ENCODE data around the gene TMCO4. TPM values are rescaled to one million over a fixed set of nuclear protein-coding genes. Genes with fewer than 3 reads are reported as not detected.

Gene TMCO4
- total RNA-seq, 2 donors from 2014 or later, result 26.9 to 44.1 TPM

GRCh38 chr1:19715334-19716203 is 84.1 kb downstream of the TMCO4 start:
- intact Hi-C loops (cut with DNase I), result loop anchor here (5.0 kb wide), 1 partner anchor 167 kb away; the partner anchor contains the start of gene OTUD3
- no peaks in the 10 kb centered on the region for H3K36me3 ChIP-seq
- H3K27me3 ChIP-seq, result no peaks in the 10 kb centered on the region
- H3K9me3 ChIP-seq, result no peaks in the 10 kb centered on the region
- no peak overlapping the region for H3K4me3 ChIP-seq
- H3K9ac ChIP-seq (ENCODE audit: low read depth in 2 of 2, low read length in 2 of 2), result no peak overlapping the region
- H3K4me1 ChIP-seq, result no peaks in the 10 kb centered on the region
- DNase-seq, result peak; percentile 95
- no peak overlapping the region for H3K27ac ChIP-seq
- TF ChIP-seq CTCF (IDR thresholded peaks at IDR 0.05), result peak; percentile 83

- intact Hi-C loops (cut with DNase I), result no loop called here
- no peaks in the 10 kb centered on the region for H3K9me3 ChIP-seq
- no peak overlapping the region for H3K27ac ChIP-seq
- H3K4me3 ChIP-seq, result no peak overlapping the region
- TF ChIP-seq CTCF (IDR thresholded peaks at IDR 0.05), result no peak
- H3K4me1 ChIP-seq, result no peaks in the 10 kb centered on the region
- no peak for DNase-seq
- H3K9ac ChIP-seq (ENCODE audit: low read depth in 2 of 2, low read length in 2 of 2), result no peak overlapping the region
- H3K36me3 ChIP-seq, result no peaks in the 10 kb centered on the region
- H3K27me3 ChIP-seq, result no peaks in the 10 kb centered on the region
Measured at GRCh38 chr1:19712928-19713327, 86.8 kb downstream of the TMCO4 start.

- Histone ChIP-seq H3K36me3 (no peaks in the 10 kb centered on the region), H3K27me3 (no peaks in the 10 kb centered on the region), H3K4me1 (no peaks in the 10 kb centered on the region), H3K9me3 (no peaks in the 10 kb centered on the region), H3K4me3 (no peak overlapping the region), H3K9ac (ENCODE audit: low read depth in 2 of 2, low read length in 2 of 2) (no peak overlapping the region), H3K27ac (no peak overlapping the region)
- DNase-seq, result no peak
- intact Hi-C loops (cut with DNase I), result no loop called here
- TF ChIP-seq CTCF (IDR thresholded peaks at IDR 0.05), result no peak
Measured at GRCh38 chr1:19710825-19711611, 88.7 kb downstream of the TMCO4 start.

- H3K4me3 ChIP-seq, result no peak overlapping the region
- H3K9ac ChIP-seq (ENCODE audit: low read depth in 2 of 2, low read length in 2 of 2), result no peak overlapping the region
- no peaks in the 10 kb centered on the region for H3K9me3 ChIP-seq
- intact Hi-C loops (cut with DNase I), result no loop called here
- no peak for DNase-seq
- H3K4me1 ChIP-seq, result no peaks in the 10 kb centered on the region
- H3K27me3 ChIP-seq, result no peaks in the 10 kb centered on the region
- H3K36me3 ChIP-seq, result no peaks in the 10 kb centered on the region
- no peak overlapping the region for H3K27ac ChIP-seq
- TF ChIP-seq CTCF (IDR thresholded peaks at IDR 0.05), result no peak
Measured at GRCh38 chr1:19709260-19709793, 90.4 kb downstream of the TMCO4 start.

GRCh38 chr1:19708567-19709110 is 91.1 kb downstream of the TMCO4 start:
- H3K9ac ChIP-seq (ENCODE audit: low read depth in 2 of 2, low read length in 2 of 2), result no peak overlapping the region
- intact Hi-C loops (cut with DNase I), result no loop called here
- no peak overlapping the region for H3K4me3 ChIP-seq
- no peaks in the 10 kb centered on the region for H3K36me3 ChIP-seq
- DNase-seq, result no peak
- H3K9me3 ChIP-seq, result no peaks in the 10 kb centered on the region
- H3K27ac ChIP-seq, result no peak overlapping the region
- no peak for TF ChIP-seq CTCF (IDR thresholded peaks at IDR 0.05)
- H3K4me1 ChIP-seq, result no peaks in the 10 kb centered on the region
- no peaks in the 10 kb centered on the region for H3K27me3 ChIP-seq
